Measurements from ENCODE around the gene SFT2D3.

SFT2D3 gene

GRCh38 chr2:127658641-127659407 is 42.5 kb upstream of the SFT2D3 start:
- H3K27ac ChIP-seq (ENCODE audit: low read depth, low read length), result no peak overlapping the region
- H3K9me3 ChIP-seq (ENCODE audit: control insufficient read depth, insufficient read depth, low read length), result no peaks in the 10 kb centered on the region
- no peak overlapping the region for H3K4me3 ChIP-seq (ENCODE audit: low read depth, low read length)
- no peak overlapping the region for H3K9ac ChIP-seq (ENCODE audit: low read depth, low read length)
- H3K4me1 ChIP-seq (ENCODE audit: control insufficient read depth, insufficient read depth, low read length), result no peaks in the 10 kb centered on the region
- peaks cover 11% of the 10 kb centered on the region for H3K27me3 ChIP-seq (ENCODE audit: control insufficient read depth, insufficient read depth, low read length)
- no peaks in the 10 kb centered on the region for H3K36me3 ChIP-seq (ENCODE audit: control insufficient read depth, insufficient read depth, low read length)

- Histone ChIP-seq H3K9ac (ENCODE audit: low read depth, low read length) (no peak overlapping the region), H3K4me3 (ENCODE audit: low read depth, low read length) (no peak overlapping the region), H3K27me3 (ENCODE audit: control insufficient read depth, insufficient read depth, low read length) (peaks cover 17% of the 10 kb centered on the region), H3K36me3 (ENCODE audit: control insufficient read depth, insufficient read depth, low read length) (no peaks in the 10 kb centered on the region), H3K9me3 (ENCODE audit: control insufficient read depth, insufficient read depth, low read length) (no peaks in the 10 kb centered on the region), H3K27ac (ENCODE audit: low read depth, low read length) (no peak overlapping the region), H3K4me1 (ENCODE audit: control insufficient read depth, insufficient read depth, low read length) (no peaks in the 10 kb centered on the region)
These were observed 41.6 kb upstream of the SFT2D3 start for GRCh38 chr2:127659408-127660290.

- H3K27me3 ChIP-seq (ENCODE audit: control insufficient read depth, insufficient read depth, low read length), result peaks cover 23% of the 10 kb centered on the region
- no peak overlapping the region for H3K9ac ChIP-seq (ENCODE audit: low read depth, low read length)
- no peaks in the 10 kb centered on the region for H3K4me1 ChIP-seq (ENCODE audit: control insufficient read depth, insufficient read depth, low read length)
- no peak overlapping the region for H3K27ac ChIP-seq (ENCODE audit: low read depth, low read length)
- no peak overlapping the region for H3K4me3 ChIP-seq (ENCODE audit: low read depth, low read length)
- no peaks in the 10 kb centered on the region for H3K36me3 ChIP-seq (ENCODE audit: control insufficient read depth, insufficient read depth, low read length)
- no peaks in the 10 kb centered on the region for H3K9me3 ChIP-seq (ENCODE audit: control insufficient read depth, insufficient read depth, low read length)
These were observed 41.1 kb upstream of the SFT2D3 start for GRCh38 chr2:127660291-127660578.

- no peak overlapping the region for H3K27ac ChIP-seq (ENCODE audit: low read depth, low read length)
- peaks cover 33% of the 10 kb centered on the region for H3K27me3 ChIP-seq (ENCODE audit: control insufficient read depth, insufficient read depth, low read length)
- no peak overlapping the region for H3K4me3 ChIP-seq (ENCODE audit: low read depth, low read length)
- H3K4me1 ChIP-seq (ENCODE audit: control insufficient read depth, insufficient read depth, low read length), result no peaks in the 10 kb centered on the region
- no peaks in the 10 kb centered on the region for H3K9me3 ChIP-seq (ENCODE audit: control insufficient read depth, insufficient read depth, low read length)
- H3K9ac ChIP-seq (ENCODE audit: low read depth, low read length), result no peak overlapping the region
- no peaks in the 10 kb centered on the region for H3K36me3 ChIP-seq (ENCODE audit: control insufficient read depth, insufficient read depth, low read length)
These were observed 40.1 kb upstream of the SFT2D3 start for GRCh38 chr2:127661072-127661649.

- Histone ChIP-seq H3K4me3 (ENCODE audit: low read depth, low read length) (no peak overlapping the region), H3K27ac (ENCODE audit: low read depth, low read length) (no peak overlapping the region), H3K4me1 (ENCODE audit: control insufficient read depth, insufficient read depth, low read length) (no peaks in the 10 kb centered on the region), H3K9me3 (ENCODE audit: control insufficient read depth, insufficient read depth, low read length) (no peaks in the 10 kb centered on the region), H3K27me3 (ENCODE audit: control insufficient read depth, insufficient read depth, low read length) (peaks cover 39% of the 10 kb centered on the region), H3K9ac (ENCODE audit: low read depth, low read length) (no peak overlapping the region), H3K36me3 (ENCODE audit: control insufficient read depth, insufficient read depth, low read length) (no peaks in the 10 kb centered on the region)
These were observed 39.3 kb upstream of the SFT2D3 start for GRCh38 chr2:127661949-127662510.

- no peak overlapping the region for H3K4me3 ChIP-seq (ENCODE audit: low read depth, low read length)
- no peak overlapping the region for H3K9ac ChIP-seq (ENCODE audit: low read depth, low read length)
- no peaks in the 10 kb centered on the region for H3K4me1 ChIP-seq (ENCODE audit: control insufficient read depth, insufficient read depth, low read length)
- H3K27ac ChIP-seq (ENCODE audit: low read depth, low read length), result no peak overlapping the region
- H3K27me3 ChIP-seq (ENCODE audit: control insufficient read depth, insufficient read depth, low read length), result peaks cover 39% of the 10 kb centered on the region
- H3K36me3 ChIP-seq (ENCODE audit: control insufficient read depth, insufficient read depth, low read length), result no peaks in the 10 kb centered on the region
- no peaks in the 10 kb centered on the region for H3K9me3 ChIP-seq (ENCODE audit: control insufficient read depth, insufficient read depth, low read length)
These were observed 38.2 kb upstream of the SFT2D3 start for GRCh38 chr2:127662937-127663565.

- Histone ChIP-seq H3K4me1 (ENCODE audit: control insufficient read depth, insufficient read depth, low read length) (no peaks in the 10 kb centered on the region), H3K36me3 (ENCODE audit: control insufficient read depth, insufficient read depth, low read length) (no peaks in the 10 kb centered on the region), H3K27me3 (ENCODE audit: control insufficient read depth, insufficient read depth, low read length) (peaks cover 39% of the 10 kb centered on the region), H3K9ac (ENCODE audit: low read depth, low read length) (no peak overlapping the region), H3K27ac (ENCODE audit: low read depth, low read length) (no peak overlapping the region), H3K4me3 (ENCODE audit: low read depth, low read length) (peak overlapping the region; percentile 56; the same call in 1 of the 2 replicates), H3K9me3 (ENCODE audit: control insufficient read depth, insufficient read depth, low read length) (no peaks in the 10 kb centered on the region)
These were observed 37.7 kb upstream of the SFT2D3 start for GRCh38 chr2:127663566-127664064.

- Histone ChIP-seq H3K27ac (ENCODE audit: low read depth, low read length) (no peak overlapping the region), H3K27me3 (ENCODE audit: control insufficient read depth, insufficient read depth, low read length) (peaks cover 39% of the 10 kb centered on the region), H3K36me3 (ENCODE audit: control insufficient read depth, insufficient read depth, low read length) (no peaks in the 10 kb centered on the region), H3K4me3 (ENCODE audit: low read depth, low read length) (peak overlapping the region; percentile 56), H3K9ac (ENCODE audit: low read depth, low read length) (no peak overlapping the region), H3K4me1 (ENCODE audit: control insufficient read depth, insufficient read depth, low read length) (no peaks in the 10 kb centered on the region), H3K9me3 (ENCODE audit: control insufficient read depth, insufficient read depth, low read length) (no peaks in the 10 kb centered on the region)
These were observed 37.0 kb upstream of the SFT2D3 start for GRCh38 chr2:127664065-127664894.

- H3K9me3 ChIP-seq (ENCODE audit: control insufficient read depth, insufficient read depth, low read length), result no peaks in the 10 kb centered on the region
- no peak overlapping the region for H3K27ac ChIP-seq (ENCODE audit: low read depth, low read length)
- no peak overlapping the region for H3K4me3 ChIP-seq (ENCODE audit: low read depth, low read length)
- peaks cover 39% of the 10 kb centered on the region for H3K27me3 ChIP-seq (ENCODE audit: control insufficient read depth, insufficient read depth, low read length)
- H3K36me3 ChIP-seq (ENCODE audit: control insufficient read depth, insufficient read depth, low read length), result no peaks in the 10 kb centered on the region
- no peaks in the 10 kb centered on the region for H3K4me1 ChIP-seq (ENCODE audit: control insufficient read depth, insufficient read depth, low read length)
- H3K9ac ChIP-seq (ENCODE audit: low read depth, low read length), result no peak overlapping the region
These were observed 36.4 kb upstream of the SFT2D3 start for GRCh38 chr2:127664895-127665225.

GRCh38 chr2:127665267-127665893 is 35.9 kb upstream of the SFT2D3 start:
- peaks cover 39% of the 10 kb centered on the region for H3K27me3 ChIP-seq (ENCODE audit: control insufficient read depth, insufficient read depth, low read length)
- H3K27ac ChIP-seq (ENCODE audit: low read depth, low read length), result no peak overlapping the region
- H3K4me1 ChIP-seq (ENCODE audit: control insufficient read depth, insufficient read depth, low read length), result no peaks in the 10 kb centered on the region
- no peaks in the 10 kb centered on the region for H3K36me3 ChIP-seq (ENCODE audit: control insufficient read depth, insufficient read depth, low read length)
- H3K4me3 ChIP-seq (ENCODE audit: low read depth, low read length), result no peak overlapping the region
- no peak overlapping the region for H3K9ac ChIP-seq (ENCODE audit: low read depth, low read length)
- H3K9me3 ChIP-seq (ENCODE audit: control insufficient read depth, insufficient read depth, low read length), result no peaks in the 10 kb centered on the region

Measured in HUES48 (cell line).